Activated CD4-positive, alpha-beta T cell treated with anti-CD3 and anti-CD28 coated beads, Interleukin-2, amount 10 ng/mL, durations not matched to agents 24 days and 14 days (primary cell): ENCODE measurements around the gene BTNL2. TPM values are rescaled to one million over a fixed set of nuclear protein-coding genes. Genes with fewer than 3 reads are reported as not detected.
"Not testable (repeated sequence)": the region's sequence is repeated elsewhere in the genome, so short reads cannot be mapped to it uniquely, and the experiment has no call there.

Source experiments
- DNase-seq: peaks from one replicate; pipeline ENCODE4 v3.0.0; 2022
- H3K27ac Mint-ChIP-seq: one replicate; pipeline ENCODE4 v1.8.0; 2022; ENCODE audit warnings: mild to moderate bottlenecking, mixed read lengths
- H3K27me3 Mint-ChIP-seq: one replicate; pipeline ENCODE4 v1.8.0; 2022; ENCODE audit warnings: mixed read lengths
- H3K36me3 Mint-ChIP-seq: one replicate; pipeline ENCODE4 v1.8.0; 2022; ENCODE audit warnings: low read depth, mild to moderate bottlenecking, mixed read lengths
- H3K4me1 Mint-ChIP-seq: one replicate; pipeline ENCODE4 v1.8.0; 2021; ENCODE audit warnings: mixed read lengths
- H3K4me3 Mint-ChIP-seq: one replicate; pipeline ENCODE4 v1.8.0; 2022; ENCODE audit warnings: mild to moderate bottlenecking, moderate library complexity, mixed read lengths
- H3K9me3 Mint-ChIP-seq: one replicate; pipeline ENCODE4 v1.8.0; 2021; ENCODE audit warnings: mixed read lengths
- intact Hi-C: fragments of 100-400 bp; cut with micrococcal nuclease; formaldehyde crosslinking; loops from one replicate; pipeline ENCODE4 v1.15.1; 2023
- total RNA-seq: library from RNA; stranded (reverse); gene quantifications from 2 replicates; pipeline ENCODE4 v1.2.3, GENCODE V29; 2022

The BTNL2 gene
- total RNA-seq, result not detected in 2 replicates

- no peaks in the 10 kb centered on the region for H3K36me3 Mint-ChIP-seq
- H3K4me1 Mint-ChIP-seq, result no peaks in the 10 kb centered on the region
- H3K9me3 Mint-ChIP-seq, result no peaks in the 10 kb centered on the region
- H3K4me3 Mint-ChIP-seq, result no peak within 1 kb of the TSS
- DNase-seq, result no peak
- peaks cover 57% of the 10 kb centered on the region for H3K27me3 Mint-ChIP-seq
- intact Hi-C loops, result no loop called here
- no peak within 1 kb of the TSS for H3K27ac Mint-ChIP-seq
These were observed at the start of gene BTNL2 for GRCh38 chr6:32406857-32407256. Gene BTNL2, minus strand, starts transcription at chr6:32407181. Its CDS starts 58 bp downstream, at chr6:32407123.

GRCh38 chr6:32449088-32449736 lies 42.2 kb upstream of the BTNL2 start:
- H3K36me3 Mint-ChIP-seq, result no peaks in the 10 kb centered on the region
- H3K4me3 Mint-ChIP-seq, result no peak overlapping the region
- peaks cover 35% of the 10 kb centered on the region for H3K27me3 Mint-ChIP-seq
- H3K4me1 Mint-ChIP-seq, result no peaks in the 10 kb centered on the region
- peaks cover 13% of the 10 kb centered on the region for H3K9me3 Mint-ChIP-seq
- no peak for DNase-seq
- H3K27ac Mint-ChIP-seq, result no peak overlapping the region
- intact Hi-C loops, result no loop called here

GRCh38 chr6:32447932-32448331 lies 41.0 kb upstream of the BTNL2 start:
- no peak for DNase-seq
- peaks cover 35% of the 10 kb centered on the region for H3K27me3 Mint-ChIP-seq

GRCh38 chr6:32445321-32445854 lies 38.4 kb upstream of the BTNL2 start:
- no peak for DNase-seq
- H3K4me3 Mint-ChIP-seq, result no peak overlapping the region
- H3K36me3 Mint-ChIP-seq, result no peaks in the 10 kb centered on the region
- intact Hi-C loops, result no loop called here
- peaks cover 5% of the 10 kb centered on the region for H3K4me1 Mint-ChIP-seq
- H3K9me3 Mint-ChIP-seq, result no peaks in the 10 kb centered on the region
- H3K27me3 Mint-ChIP-seq, result peaks cover 27% of the 10 kb centered on the region
- no peak overlapping the region for H3K27ac Mint-ChIP-seq

More at GRCh38 chr6:32447932-32448331, 41.0 kb upstream of the BTNL2 start:
- Mint-ChIP-seq H3K36me3 (no peaks in the 10 kb centered on the region), H3K4me1 (no peaks in the 10 kb centered on the region), H3K27ac (no peak overlapping the region), H3K9me3 (peaks cover 13% of the 10 kb centered on the region), H3K4me3 (no peak overlapping the region)
- intact Hi-C loops, result no loop called here

- no peak overlapping the region for H3K4me3 Mint-ChIP-seq
- H3K27ac Mint-ChIP-seq, result no peak overlapping the region
- H3K27me3 Mint-ChIP-seq, result peaks cover 29% of the 10 kb centered on the region
- peaks cover 1% of the 10 kb centered on the region for H3K9me3 Mint-ChIP-seq
- intact Hi-C loops, result no loop called here
- peaks cover 12% of the 10 kb centered on the region for H3K4me1 Mint-ChIP-seq
- no peak for DNase-seq
- no peaks in the 10 kb centered on the region for H3K36me3 Mint-ChIP-seq
These were observed 37.5 kb upstream of the BTNL2 start for GRCh38 chr6:32444433-32444832.

GRCh38 chr6:32442977-32443552 lies 36.1 kb upstream of the BTNL2 start:
- intact Hi-C loops, result no loop called here
- no peak for DNase-seq
- peaks cover 6% of the 10 kb centered on the region for H3K9me3 Mint-ChIP-seq
- peaks cover 29% of the 10 kb centered on the region for H3K27me3 Mint-ChIP-seq
- H3K4me1 Mint-ChIP-seq, result peaks cover 13% of the 10 kb centered on the region
- H3K27ac Mint-ChIP-seq, result no peak overlapping the region
- no peak overlapping the region for H3K4me3 Mint-ChIP-seq
- no peaks in the 10 kb centered on the region for H3K36me3 Mint-ChIP-seq

GRCh38 chr6:32442243-32442667 lies 35.3 kb upstream of the BTNL2 start:
- intact Hi-C loops, result no loop called here
- peaks cover 25% of the 10 kb centered on the region for H3K27me3 Mint-ChIP-seq
- no peaks in the 10 kb centered on the region for H3K36me3 Mint-ChIP-seq
- DNase-seq, result no peak
- peaks cover 6% of the 10 kb centered on the region for H3K9me3 Mint-ChIP-seq
- H3K4me3 Mint-ChIP-seq, result no peak overlapping the region
- no peak overlapping the region for H3K27ac Mint-ChIP-seq
- H3K4me1 Mint-ChIP-seq, result peaks cover 15% of the 10 kb centered on the region

GRCh38 chr6:32439602-32440214 lies 32.7 kb upstream of the BTNL2 start, which contains the start of gene HLA-DRA:
Gene HLA-DRA, plus strand, starts transcription at chr6:32439887. Its CDS starts 64 bp downstream, at chr6:32439951.
- intact Hi-C loops, result no loop called here
- peak; percentile 88 for DNase-seq
- Mint-ChIP-seq H3K4me3 (peak within 1 kb of the TSS; percentile 77), H3K36me3 (no peaks in the 10 kb centered on the region), H3K27me3 (peaks cover 24% of the 10 kb centered on the region), H3K4me1 (peaks cover 15% of the 10 kb centered on the region), H3K9me3 (peaks cover 6% of the 10 kb centered on the region), H3K27ac (peak within 1 kb of the TSS; percentile 5)

- intact Hi-C loops, result no loop called here
- Mint-ChIP-seq H3K36me3 (no peaks in the 10 kb centered on the region), H3K4me3 (no peak overlapping the region), H3K4me1 (peaks cover 15% of the 10 kb centered on the region), H3K9me3 (peaks cover 6% of the 10 kb centered on the region), H3K27ac (no peak overlapping the region), H3K27me3 (peaks cover 26% of the 10 kb centered on the region)
- no peak for DNase-seq
These were observed 32.2 kb upstream of the BTNL2 start for GRCh38 chr6:32439139-32439538.

GRCh38 chr6:32436995-32437836 lies 30.2 kb upstream of the BTNL2 start:
- H3K27ac Mint-ChIP-seq, result no peak overlapping the region

GRCh38 chr6:32436186-32436585 lies 29.2 kb upstream of the BTNL2 start:
- intact Hi-C loops, result no loop called here
- H3K27ac Mint-ChIP-seq, result no peak overlapping the region
- no peak for DNase-seq
- peaks cover 12% of the 10 kb centered on the region for H3K4me1 Mint-ChIP-seq
- H3K9me3 Mint-ChIP-seq, result peaks cover 10% of the 10 kb centered on the region
- H3K36me3 Mint-ChIP-seq, result no peaks in the 10 kb centered on the region
- H3K4me3 Mint-ChIP-seq, result no peak overlapping the region
- H3K27me3 Mint-ChIP-seq, result peaks cover 35% of the 10 kb centered on the region

More at GRCh38 chr6:32436995-32437836, 30.2 kb upstream of the BTNL2 start:
- Mint-ChIP-seq H3K4me3 (no peak overlapping the region), H3K9me3 (peaks cover 10% of the 10 kb centered on the region), H3K4me1 (peaks cover 15% of the 10 kb centered on the region), H3K27me3 (peaks cover 36% of the 10 kb centered on the region), H3K36me3 (no peaks in the 10 kb centered on the region)
- DNase-seq, result no peak
- intact Hi-C loops, result no loop called here

- not testable (repeated sequence) for H3K36me3 Mint-ChIP-seq, DNase-seq, H3K27ac Mint-ChIP-seq, H3K9me3 Mint-ChIP-seq, H3K4me3 Mint-ChIP-seq, H3K4me1 Mint-ChIP-seq
- intact Hi-C loops, result loop anchor here (5.0 kb wide), 1 partner anchor 363 kb away; no protein-coding TSS in a partner anchor
- H3K27me3 Mint-ChIP-seq, result peaks cover 25% of the 10 kb centered on the region
These were observed 27.0 kb upstream of the BTNL2 start for GRCh38 chr6:32433950-32434349.

- no peak for DNase-seq
- peaks cover 32% of the 10 kb centered on the region for H3K27me3 Mint-ChIP-seq
- H3K4me1 Mint-ChIP-seq, result no peaks in the 10 kb centered on the region
- intact Hi-C loops, result loop anchor here (1.0 to 5.0 kb wide), 2 partner anchors 268 to 365 kb away; no protein-coding TSS in a partner anchor
- peaks cover 4% of the 10 kb centered on the region for H3K9me3 Mint-ChIP-seq
- H3K36me3 Mint-ChIP-seq, result no peaks in the 10 kb centered on the region
- H3K4me3 Mint-ChIP-seq, result no peak overlapping the region
- H3K27ac Mint-ChIP-seq, result no peak overlapping the region
These were observed 25.1 kb upstream of the BTNL2 start for GRCh38 chr6:32432050-32432450.
